ENCODE measurements around the gene CHKB.
"Not testable (repeated sequence)": the region's sequence is repeated elsewhere in the genome, so short reads cannot be mapped to it uniquely, and the experiment has no call there.

Gene CHKB

GRCh38 chr22:50546326-50547262 is 36.1 kb downstream of the CHKB start:
- no peak for DNase-seq

- DNase-seq: no peak
These were observed 36.9 kb downstream of the CHKB start, which contains the start of gene KLHDC7B for GRCh38 chr22:50545522-50546325. Gene KLHDC7B (plus strand): TSS chr22:50545899. CDS start chr22:50546244, 345 bp downstream.

GRCh38 chr22:50544746-50545253 is 37.8 kb downstream of the CHKB start:
- no peak for DNase-seq

GRCh38 chr22:50544078-50544745 is 38.4 kb downstream of the CHKB start:
- DNase-seq: no peak

GRCh38 chr22:50542416-50542927 is 40.2 kb downstream of the CHKB start:
- DNase-seq: no peak

GRCh38 chr22:50541667-50542026 is 41.0 kb downstream of the CHKB start:
- DNase-seq: not testable (repeated sequence)

GRCh38 chr22:50540381-50540780 is 42.3 kb downstream of the CHKB start:
- no peak for DNase-seq

GRCh38 chr22:50537765-50538164 is 44.9 kb downstream of the CHKB start:
- no peak for DNase-seq

- no peak for DNase-seq
These were observed 46.4 kb downstream of the CHKB start for GRCh38 chr22:50536226-50536625.

GRCh38 chr22:50535113-50535512 is 47.5 kb downstream of the CHKB start:
- DNase-seq: no peak

GRCh38 chr22:50533856-50534711 is 48.6 kb downstream of the CHKB start:
- DNase-seq: not testable (repeated sequence)

GRCh38 chr22:50532824-50533796 is 49.5 kb downstream of the CHKB start:
- DNase-seq: no peak

- DNase-seq: no peak
These were observed 50.5 kb downstream of the CHKB start for GRCh38 chr22:50531962-50532674.

GRCh38 chr22:50531546-50531961 is 51.1 kb downstream of the CHKB start:
- DNase-seq: no peak

- no peak for DNase-seq
These were observed 51.6 kb downstream of the CHKB start for GRCh38 chr22:50530877-50531545.

GRCh38 chr22:50530580-50530876 is 52.1 kb downstream of the CHKB start:
- no peak for DNase-seq

GRCh38 chr22:50529897-50530579 is 52.6 kb downstream of the CHKB start, which contains the start of gene TYMP:
Gene TYMP (minus strand): TSS chr22:50530012. CDS start chr22:50529709, 303 bp downstream.
- DNase-seq: no peak

- no peak for DNase-seq
These were observed 53.2 kb downstream of the CHKB start for GRCh38 chr22:50529416-50529896.

Data from SHP77 treated with DMSO at 0.1 percent for 48 hours (cell line).